ENCODE data around the gene KSR2.

KSR2 gene

GRCh38 chr12:117692512-117692911 is 276.3 kb downstream of the KSR2 start:
- no peak for DNase-seq (ENCODE audit: low spot score)

- DNase-seq (ENCODE audit: low spot score): no peak
These were observed 278.9 kb downstream of the KSR2 start for GRCh38 chr12:117689857-117690256.

GRCh38 chr12:117688446-117688845 is 280.3 kb downstream of the KSR2 start:
- no peak for DNase-seq (ENCODE audit: low spot score)

GRCh38 chr12:117686911-117687377 is 281.8 kb downstream of the KSR2 start:
- DNase-seq (ENCODE audit: low spot score): no peak

- DNase-seq (ENCODE audit: low spot score): no peak
These were observed 282.6 kb downstream of the KSR2 start for GRCh38 chr12:117686210-117686609.

GRCh38 chr12:117685110-117685926 is 283.5 kb downstream of the KSR2 start:
- no peak for DNase-seq (ENCODE audit: low spot score)

GRCh38 chr12:117684471-117684870 is 284.3 kb downstream of the KSR2 start:
- DNase-seq (ENCODE audit: low spot score): no peak

GRCh38 chr12:117680312-117680711 is 288.5 kb downstream of the KSR2 start:
- no peak for DNase-seq (ENCODE audit: low spot score)

GRCh38 chr12:117679776-117680175 is 289.0 kb downstream of the KSR2 start:
- no peak for DNase-seq (ENCODE audit: low spot score)

GRCh38 chr12:117674763-117675162 is 294.0 kb downstream of the KSR2 start:
- DNase-seq (ENCODE audit: low spot score): no peak

- no peak for DNase-seq (ENCODE audit: low spot score)
These were observed 294.5 kb downstream of the KSR2 start for GRCh38 chr12:117674313-117674712.

GRCh38 chr12:117671734-117672133 is 297.1 kb downstream of the KSR2 start:
- no peak for DNase-seq (ENCODE audit: low spot score)

GRCh38 chr12:117664169-117664568 is 304.6 kb downstream of the KSR2 start:
- no peak for DNase-seq (ENCODE audit: low spot score)

GRCh38 chr12:117662620-117663395 is 306.0 kb downstream of the KSR2 start:
- DNase-seq (ENCODE audit: low spot score): no peak

GRCh38 chr12:117662220-117662619 is 306.6 kb downstream of the KSR2 start:
- no peak for DNase-seq (ENCODE audit: low spot score)

GRCh38 chr12:117661471-117661870 is 307.3 kb downstream of the KSR2 start:
- DNase-seq (ENCODE audit: low spot score): no peak

- no peak for DNase-seq (ENCODE audit: low spot score)
These were observed 307.9 kb downstream of the KSR2 start for GRCh38 chr12:117660896-117661295.

- no peak for DNase-seq (ENCODE audit: low spot score)
These were observed 310.6 kb downstream of the KSR2 start for GRCh38 chr12:117658226-117658625.

GRCh38 chr12:117649796-117650195 is 319.0 kb downstream of the KSR2 start:
- no peak for DNase-seq (ENCODE audit: low spot score)

- no peak for DNase-seq (ENCODE audit: low spot score)
These were observed 322.3 kb downstream of the KSR2 start for GRCh38 chr12:117646520-117646919.

- no peak for DNase-seq (ENCODE audit: low spot score)
These were observed 323.3 kb downstream of the KSR2 start for GRCh38 chr12:117645473-117645872.

GRCh38 chr12:117643971-117644370 is 324.8 kb downstream of the KSR2 start:
- no peak for DNase-seq (ENCODE audit: low spot score)

- DNase-seq (ENCODE audit: low spot score): no peak
These were observed 326.9 kb downstream of the KSR2 start for GRCh38 chr12:117641885-117642284.

All from hepatic stellate cell (primary cell).